HG03097 (cell line): ENCODE measurements around the gene FSTL3.

Experiments
- ATAC-seq: cut with Tn5 transposase; IDR thresholded peaks from one replicate; pipeline ENCODE4 v1.9.1; 2021; ENCODE audit not compliant: unreplicated experiment, low FRiP score

The FSTL3 gene

GRCh38 chr19:729965-730668 lies 53.9 kb downstream of the FSTL3 start:
- no peak for ATAC-seq

GRCh38 chr19:731000-731399 lies 54.8 kb downstream of the FSTL3 start:
- no peak for ATAC-seq

GRCh38 chr19:732148-733069 lies 56.2 kb downstream of the FSTL3 start:
- no peak for ATAC-seq
